A549 (cell line): ENCODE measurements around the gene CDK11B. TPM values are rescaled to one million over a fixed set of nuclear protein-coding genes. Genes with fewer than 3 reads are reported as not detected.

ENCODE experiments used
- ATAC-seq, 2 experiments: fragments of 200-7000 bp in 1 of 2; fragments of >200 bp in 1 of 2; cut with Nextera tagmentation in 1 of 2; cut with Tn5 transposase in 1 of 2; 3 replicates each; pipeline versions ENCODE4 v1.8.0 to v1.9.1; 2018 to 2020; ENCODE audit warnings: mild to moderate bottlenecking in 1 of 2, moderate library complexity in 1 of 2
- CTCF ChIA-PET: fragments of 300-600 bp; sonication (Branson Sonifier 250); formaldehyde crosslinking; extraction: SDS; loops from one replicate; lab custom pipeline; 2021; ENCODE audit warnings: antibody characterized with exemption, inconsistent platforms; lab: Yijun Ruan, JAX
- POLR2A ChIA-PET: fragments of 350-600 bp; formaldehyde crosslinking; extraction: SDS; loops from one replicate; lab custom pipeline; 2021; ENCODE audit warnings: antibody characterized with exemption, inconsistent platforms; lab: Yijun Ruan, JAX
- DNase-seq, 2 experiments: peaks; one replicate each; pipeline versions ENCODE4 v3.0.0 to v3.0.0-alpha.2; 2011 to 2016; ENCODE audit warnings: low read depth in 1 of 2, low spot score in 1 of 2
- FAIRE-seq: peaks from 2 replicates; lab custom pipeline; 2011; peaks lifted over from hg19 to GRCh38; lab: Jason Lieb, UNC
- H3K27ac ChIP-seq, 2 experiments: fragments of >200 bp; sonication (Bioruptor Twin); formaldehyde crosslinking; 3 replicates each; pipeline ENCODE4 v1.5.1; 2016 to 2017
- H3K4me1 ChIP-seq: fragments of >200 bp; sonication (Bioruptor Twin); formaldehyde crosslinking; 3 replicates; pipeline ENCODE4 v1.6.1; 2016
- H3K4me2 ChIP-seq: fragments of >200 bp; sonication (Bioruptor Twin); formaldehyde crosslinking; 3 replicates; pipeline ENCODE4 v1.6.1; 2016
- H3K4me3 ChIP-seq: fragments of >200 bp; sonication (Bioruptor Twin); formaldehyde crosslinking; 3 replicates; pipeline ENCODE4 v1.5.1; 2016
- H3K9me3 ChIP-seq: fragments of >200 bp; sonication (Bioruptor Twin); formaldehyde crosslinking; 3 replicates; pipeline ENCODE4 v1.6.1; 2016
- CEBPB ChIP-seq, 2 experiments: fragments of >200 bp in 1 of 2; sonication (Bioruptor Twin) in 1 of 2; formaldehyde crosslinking in 1 of 2; IDR thresholded peaks; 2 replicates each; pipeline ENCODE4 v1.6.1; 2012 to 2016
- CHD2 ChIP-seq: fragments of 150-350 bp; IDR thresholded peaks from 2 replicates; pipeline ENCODE4 v1.6.1; 2014; ENCODE audit warnings: low read length; ENCODE audit not compliant: partially characterized antibody
- CHD4 ChIP-seq: fragments of 200-600 bp; sonication (generic); IDR thresholded peaks from 2 replicates; pipeline ENCODE4 v1.6.1; 2016; ENCODE audit warnings: antibody characterized with exemption, mild to moderate bottlenecking, borderline replicate concordance
- CTCF ChIP-seq: fragments of >200 bp; sonication (Bioruptor Twin); formaldehyde crosslinking; IDR thresholded peaks from 3 replicates; pipeline ENCODE4 v1.5.1; 2016
- E2F6 ChIP-seq: IDR thresholded peaks from 2 replicates; pipeline ENCODE4 v1.6.1; 2012; ENCODE audit warnings: low read depth, borderline replicate concordance
- EHMT2 ChIP-seq: fragments of 200-600 bp; sonication (generic); IDR thresholded peaks from 2 replicates; pipeline ENCODE4 v1.6.1; 2016; ENCODE audit warnings: antibody characterized with exemption, low read depth, mild to moderate bottlenecking, moderate library complexity
- FOXS1 ChIP-seq: fragments of 250-450 bp; sonication (Bioruptor Pico); IDR thresholded peaks from 2 replicates; pipeline ENCODE4 v1.5.0; 2020; ENCODE audit warnings: mild to moderate bottlenecking, moderate library complexity
- HOXB13 ChIP-seq: fragments of 250-450 bp; sonication (Bioruptor Pico); IDR thresholded peaks from 2 replicates; pipeline ENCODE4 v1.5.0; 2020; ENCODE audit warnings: low read depth, mild to moderate bottlenecking, moderate library complexity
- HOXB5 ChIP-seq: fragments of 250-450 bp; sonication (Bioruptor Pico); IDR thresholded peaks from 2 replicates; pipeline ENCODE4 v1.5.0; 2020; ENCODE audit warnings: mild to moderate bottlenecking, moderate library complexity
- JUN ChIP-seq, 2 experiments: fragments of >200 bp; sonication (Bioruptor Twin); formaldehyde crosslinking; IDR thresholded peaks; 2 replicates in 1 of 2; 3 replicates in 1 of 2; pipeline ENCODE4 v1.6.1; 2016 to 2017
- KDM1A ChIP-seq: fragments of 200-600 bp; sonication (generic); IDR thresholded peaks from 2 replicates; pipeline ENCODE4 v1.6.1; 2016; ENCODE audit warnings: low read depth, mild to moderate bottlenecking
- NFE2L2 ChIP-seq: fragments of 150-350 bp; conservative IDR thresholded peaks from 2 replicates; pipeline ENCODE4 v1.6.1; 2014; ENCODE audit warnings: low read length
- NPAS2 ChIP-seq: fragments of 250-450 bp; sonication (Bioruptor Pico); IDR thresholded peaks from 2 replicates; pipeline ENCODE4 v1.8.0; 2022; ENCODE audit warnings: mild to moderate bottlenecking, moderate library complexity, borderline replicate concordance
- PHF8 ChIP-seq: fragments of 200-600 bp; sonication (generic); IDR thresholded peaks from 2 replicates; pipeline ENCODE4 v1.6.1; 2016; ENCODE audit warnings: low read depth, mild to moderate bottlenecking, antibody characterized with exemption, moderate library complexity, borderline replicate concordance
- RCOR1 ChIP-seq: fragments of 150-350 bp; IDR thresholded peaks from 2 replicates; pipeline ENCODE4 v1.6.1; 2014; ENCODE audit warnings: antibody characterized with exemption, low read length, low read depth
- REST ChIP-seq: fragments of 200-600 bp; sonication (generic); IDR thresholded peaks from 2 replicates; pipeline ENCODE4 v1.6.1; 2016; ENCODE audit warnings: antibody characterized with exemption, mild to moderate bottlenecking, moderate library complexity
- RFX5 ChIP-seq: fragments of 450-650 bp; IDR thresholded peaks from 2 replicates; pipeline ENCODE4 v1.7.1; 2014; ENCODE audit warnings: antibody characterized with exemption, mild to moderate bottlenecking, moderate library complexity
- SMC3 ChIP-seq: fragments of >200 bp; sonication (Bioruptor Twin); formaldehyde crosslinking; IDR thresholded peaks from 3 replicates; pipeline ENCODE4 v1.6.1; 2018; ENCODE audit warnings: inconsistent platforms
- SREBF2 ChIP-seq: fragments of 450-650 bp; IDR thresholded peaks from 2 replicates; pipeline ENCODE4 v1.6.1; 2014; ENCODE audit warnings: mild to moderate bottlenecking, moderate library complexity
- ZNF302 ChIP-seq: fragments of 250-450 bp; sonication (Bioruptor Pico); IDR thresholded peaks from 2 replicates; pipeline ENCODE4 v1.9.0; 2021; ENCODE audit warnings: inconsistent platforms, mild to moderate bottlenecking, moderate library complexity
- WGBS: methylation state at CpG from one replicate; pipeline ENCODE4 v1.1.6; 2017; ENCODE audit errors: missing lambda C conversion rate; 5-methylcytosine and 5-hydroxymethylcytosine counted together
- polyA plus RNA-seq, 4 experiments: library from polyadenylated mRNA; depleted of rRNA in 3 of 4; stranded (reverse); fragments of >200 nt; fragmentation: RNase III in 1 of 4; extraction: RNeasy Plus Mini Kit Qiagen cat#74134 plus additional on column Dnase treatment in 1 of 4; gene quantifications; 2 replicates in 3 of 4; 3 replicates in 1 of 4; pipeline ENCODE4 v1.2.3, GENCODE V29; 2011 to 2017
- TF ChIP-seq, protein P1 (sequence below): IDR thresholded peaks from 2 replicates; pipeline ENCODE4 v1.6.1; 2012

Gene CDK11B
- polyA plus RNA-seq, 2 of the 4 experiments (the other 2 are of a cell fraction), result 7.6 to 33.8 TPM

DNA sequence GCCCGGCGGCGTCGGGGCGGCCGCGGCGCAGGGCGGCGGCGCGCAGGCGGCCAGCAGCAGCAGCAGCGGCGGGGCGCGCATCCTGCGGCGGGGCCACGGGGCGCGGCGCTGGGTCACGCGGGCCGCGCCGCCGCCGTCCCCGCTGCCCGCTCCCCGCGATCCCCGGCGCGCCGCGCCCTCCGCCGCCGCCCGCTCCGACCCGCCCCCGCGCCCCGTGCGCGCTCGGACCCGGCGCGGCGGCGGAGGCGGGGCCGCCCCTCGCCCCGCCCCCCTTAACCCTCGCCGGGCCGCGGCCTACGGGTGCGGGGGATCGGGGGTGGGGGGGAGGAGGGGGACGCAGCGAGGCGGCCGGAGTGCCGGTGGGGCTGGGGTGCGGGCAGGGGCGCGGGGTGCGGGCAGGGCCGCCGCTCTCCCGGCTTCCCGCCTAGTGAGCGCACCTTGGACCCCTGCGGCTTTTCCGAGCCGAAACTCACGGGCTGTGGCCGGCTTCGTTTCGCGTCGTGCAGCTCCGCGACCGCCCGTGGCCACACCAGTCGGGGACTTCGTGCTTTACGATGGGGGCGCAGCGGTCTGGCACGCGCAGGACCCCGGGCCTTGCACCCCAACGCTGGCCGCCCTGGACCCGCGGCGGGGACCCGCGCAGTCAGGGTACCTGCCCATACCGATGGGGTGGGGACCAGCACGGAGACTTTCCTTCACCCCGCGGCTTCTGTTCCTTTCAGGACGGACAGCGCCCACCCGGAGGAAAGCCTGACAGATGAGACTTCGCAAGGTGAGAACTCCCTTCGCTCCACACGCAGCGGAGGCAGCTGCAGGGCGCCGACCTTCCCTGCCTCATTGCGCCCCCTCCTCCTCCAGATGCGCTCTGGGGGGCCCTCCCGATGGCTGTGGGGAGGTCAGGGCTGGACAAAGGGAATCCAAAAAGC is 58.6 kb downstream of the CDK11B start, which contains the start of gene FNDC10:
FNDC10 (minus strand) TSS at position 201 of the 926 bp plus-strand sequence; CDS start at position 81, 120 bp downstream.
- no peak for DNase-seq
- Histone ChIP-seq H3K4me3 (peak within 1 kb of the TSS; percentile 51), H3K9me3 (no peaks in the 10 kb centered on the region), H3K4me2 (peak within 1 kb of the TSS; percentile 78), H3K27ac (peak within 1 kb of the TSS; percentile 54 to 88), H3K4me1 (peaks cover 11% of the 10 kb centered on the region)
- no peak for TF ChIP-seq ZNF302 (CRISPR knock-in tag)
- no peak for TF ChIP-seq HOXB5 (CRISPR knock-in tag)
- peak; percentile 48; the same call in 1 of the 2 replicates for TF ChIP-seq REST
- ChIA-PET POLR2A (no interaction called here), CTCF (interaction anchor here (0.6 kb wide), 1 partner anchor 9 kb away, joined by 3 read pairs; no protein-coding TSS in a partner anchor)
- FAIRE-seq, result no peak
- ATAC-seq, result no peak
- 75% methylated on average over 16 of the region's 125 CpGs for WGBS

DNA sequence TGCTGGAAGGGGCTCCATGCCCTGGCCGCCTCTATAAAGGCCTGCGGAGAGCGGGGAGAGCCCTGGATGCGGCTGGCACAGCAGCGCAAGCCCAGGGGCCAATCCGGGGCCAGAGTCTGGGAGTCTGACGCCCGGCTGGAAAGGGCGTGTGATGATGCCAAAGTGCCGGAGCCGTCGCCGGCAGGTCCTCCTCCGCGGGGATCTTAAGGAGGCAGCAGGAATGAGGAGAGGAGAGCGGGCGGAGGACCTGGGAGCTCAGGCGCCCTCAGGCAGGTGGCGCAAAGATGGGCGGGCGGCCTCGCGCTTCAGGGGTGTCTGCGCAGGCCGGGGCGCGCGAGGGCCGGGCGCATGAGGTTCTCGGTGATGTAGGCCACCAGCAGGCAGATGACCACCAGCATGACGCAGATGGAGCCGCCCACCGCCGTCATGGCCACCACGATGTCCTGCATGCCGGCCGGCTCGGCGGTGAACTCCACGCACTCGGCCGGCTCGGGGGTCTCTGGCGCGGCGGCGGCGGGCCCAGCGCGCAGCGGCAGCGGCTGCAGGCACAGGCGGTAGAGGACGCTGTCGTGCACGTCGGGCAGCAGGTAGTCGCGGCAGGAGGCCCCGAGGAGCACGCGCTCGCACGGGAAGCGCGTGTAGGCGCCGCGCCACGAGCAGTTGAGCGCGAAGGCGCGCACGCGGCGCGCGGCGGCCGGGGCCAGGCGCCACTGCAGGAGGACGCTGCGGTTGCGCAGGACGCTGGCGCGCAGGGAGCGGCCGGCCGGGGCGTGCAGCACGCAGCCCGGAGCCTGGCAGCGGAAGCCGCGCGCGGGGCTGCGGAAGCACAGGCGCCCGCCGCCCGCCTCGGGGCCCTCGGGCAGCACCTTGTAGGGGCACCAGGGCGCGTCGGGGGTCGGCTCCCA is 59.5 kb downstream of the CDK11B start:
- Histone ChIP-seq H3K9me3 (no peaks in the 10 kb centered on the region), H3K4me2 (peak overlapping the region; percentile 78)
- ATAC-seq, result peak in 1 of 2 experiments; percentile 35; a peak in 1 of 6 replicates

DNA sequence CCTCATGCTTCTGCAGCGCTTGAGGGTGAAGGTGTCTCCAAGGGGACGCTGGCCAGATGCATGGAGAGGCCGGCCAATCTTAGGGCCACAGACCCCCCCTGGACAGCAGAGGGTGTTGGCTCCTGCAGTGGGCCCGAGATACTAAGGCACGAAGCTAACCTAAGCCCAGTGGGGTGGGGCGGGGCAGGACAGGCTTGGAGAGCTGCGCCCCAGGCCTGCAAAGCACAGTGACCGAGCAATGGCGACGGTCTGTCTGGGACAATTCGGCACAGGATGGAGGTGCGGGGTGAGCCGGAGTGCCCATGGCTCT is 60.1 kb downstream of the CDK11B start:
- ChIA-PET CTCF (interaction anchor here (0.7 to 1.6 kb wide), 2 partner anchors 16 to 51 kb away, joined by 3 to 9 read pairs; partner anchors contain the start of gene MIB2), POLR2A (no interaction called here)
- Histone ChIP-seq H3K4me1 (peaks cover 11% of the 10 kb centered on the region), H3K9me3 (no peaks in the 10 kb centered on the region), H3K4me3 (no peak overlapping the region), H3K4me2 (no peak overlapping the region), H3K27ac (no peak overlapping the region)
- DNase-seq (no peak), ATAC-seq (no peak), FAIRE-seq (no peak)
- WGBS, result 98% methylated on average over 8 of the region's 13 CpGs
- TF ChIP-seq NFE2L2 (no peak), CHD2 (no peak), HOXB13 (CRISPR knock-in tag) (no peak), FOXS1 (CRISPR knock-in tag) (no peak), HOXB5 (CRISPR knock-in tag) (no peak), RFX5 (no peak), SMC3 (no peak), SREBF2 (no peak), KDM1A (no peak), JUN (IDR thresholded peaks at IDR 0.05) (no peak), CTCF (no peak), RCOR1 (no peak), CHD4 (no peak)
- TF ChIP-seq, protein P1, sequence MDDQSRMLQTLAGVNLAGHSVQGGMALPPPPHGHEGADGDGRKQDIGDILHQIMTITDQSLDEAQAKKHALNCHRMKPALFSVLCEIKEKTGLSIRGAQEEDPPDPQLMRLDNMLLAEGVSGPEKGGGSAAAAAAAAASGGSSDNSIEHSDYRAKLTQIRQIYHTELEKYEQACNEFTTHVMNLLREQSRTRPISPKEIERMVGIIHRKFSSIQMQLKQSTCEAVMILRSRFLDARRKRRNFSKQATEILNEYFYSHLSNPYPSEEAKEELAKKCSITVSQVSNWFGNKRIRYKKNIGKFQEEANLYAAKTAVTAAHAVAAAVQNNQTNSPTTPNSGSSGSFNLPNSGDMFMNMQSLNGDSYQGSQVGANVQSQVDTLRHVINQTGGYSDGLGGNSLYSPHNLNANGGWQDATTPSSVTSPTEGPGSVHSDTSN, result no peak

More for the DNA sequence above, 59.5 kb downstream of the CDK11B start:
- H3K4me3 ChIP-seq, result peak overlapping the region; percentile 51
- ChIA-PET CTCF (interaction anchor here (0.7 kb wide), 1 partner anchor 51 kb away, joined by 3 read pairs; no protein-coding TSS in a partner anchor), POLR2A (no interaction called here)
- FAIRE-seq, result no peak
- WGBS, result 56% methylated on average over 34 of the region's 111 CpGs
- peak; percentile 50; the same call in 1 of the 2 replicates for TF ChIP-seq E2F6
- TF ChIP-seq, protein P1, result no peak
- TF ChIP-seq PHF8, result no peak
- no peak for TF ChIP-seq EHMT2
- TF ChIP-seq NPAS2 (CRISPR knock-in tag), result no peak
- TF ChIP-seq CEBPB (IDR thresholded peaks at IDR 0.05), result no peak
- H3K4me1 ChIP-seq, result peaks cover 11% of the 10 kb centered on the region
- peak overlapping the region; percentile 54 to 88 for H3K27ac ChIP-seq
- DNase-seq, result no peak
